ENCODE data around the gene CAVIN3.

DNA sequence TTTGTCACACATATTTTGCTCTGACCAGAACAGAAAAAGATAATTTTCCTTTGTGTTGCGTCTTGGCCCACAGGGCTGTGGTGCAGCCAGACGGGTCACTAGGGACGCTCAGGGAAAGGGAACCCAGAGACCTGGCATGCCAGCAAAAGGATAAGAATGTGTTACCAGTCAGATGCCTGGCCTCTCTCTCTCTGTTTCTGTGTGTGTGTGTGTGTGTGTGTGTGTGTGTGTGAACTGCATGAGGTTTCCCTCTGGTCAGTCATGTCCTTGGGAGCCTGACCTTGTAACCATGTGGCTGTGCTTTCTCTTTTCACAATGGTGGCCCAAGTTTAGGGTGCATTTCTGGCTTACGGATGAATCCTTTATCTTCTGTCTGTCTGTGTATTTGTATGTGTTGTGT lies 35.3 kb downstream of the CAVIN3 start:
- TF ChIP-seq, protein P1, sequence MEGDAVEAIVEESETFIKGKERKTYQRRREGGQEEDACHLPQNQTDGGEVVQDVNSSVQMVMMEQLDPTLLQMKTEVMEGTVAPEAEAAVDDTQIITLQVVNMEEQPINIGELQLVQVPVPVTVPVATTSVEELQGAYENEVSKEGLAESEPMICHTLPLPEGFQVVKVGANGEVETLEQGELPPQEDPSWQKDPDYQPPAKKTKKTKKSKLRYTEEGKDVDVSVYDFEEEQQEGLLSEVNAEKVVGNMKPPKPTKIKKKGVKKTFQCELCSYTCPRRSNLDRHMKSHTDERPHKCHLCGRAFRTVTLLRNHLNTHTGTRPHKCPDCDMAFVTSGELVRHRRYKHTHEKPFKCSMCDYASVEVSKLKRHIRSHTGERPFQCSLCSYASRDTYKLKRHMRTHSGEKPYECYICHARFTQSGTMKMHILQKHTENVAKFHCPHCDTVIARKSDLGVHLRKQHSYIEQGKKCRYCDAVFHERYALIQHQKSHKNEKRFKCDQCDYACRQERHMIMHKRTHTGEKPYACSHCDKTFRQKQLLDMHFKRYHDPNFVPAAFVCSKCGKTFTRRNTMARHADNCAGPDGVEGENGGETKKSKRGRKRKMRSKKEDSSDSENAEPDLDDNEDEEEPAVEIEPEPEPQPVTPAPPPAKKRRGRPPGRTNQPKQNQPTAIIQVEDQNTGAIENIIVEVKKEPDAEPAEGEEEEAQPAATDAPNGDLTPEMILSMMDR (conservative IDR thresholded peaks at IDR 0.05) = no peak
- no peak for TF ChIP-seq ZFX (IDR thresholded peaks at IDR 0.05)
